Measurements from ENCODE around the gene KY.

Gene KY

GRCh38 chr3:134644731-134645514 lies 5.9 kb downstream of the KY start:
- H3K79me1 ChIP-seq (replicated peaks; ENCODE audit: low read length, poor library complexity, severe bottlenecking) = no peaks in the 10 kb centered on the region
- DNase-seq = no peak
- H2BK120ac ChIP-seq (ENCODE audit: low read depth, low read length) = no peak overlapping the region
- no peak overlapping the region for H3K27ac ChIP-seq (ENCODE audit: low read length, poor library complexity, severe bottlenecking)
- no peaks in the 10 kb centered on the region for H3K9me3 ChIP-seq (ENCODE audit: control insufficient read depth, low read length)
- 80% methylated on average over 11 of the region's 11 CpGs for WGBS
- no peak overlapping the region for H2AK5ac ChIP-seq (ENCODE audit: low read length, severe bottlenecking)
- H3K4me3 ChIP-seq (ENCODE audit: insufficient read depth in 1 of 2, low read depth in 1 of 2, low read length in 2 of 2) = no peak overlapping the region
- H4K91ac ChIP-seq (ENCODE audit: low read length) = no peak overlapping the region
- H3K18ac ChIP-seq (ENCODE audit: low read depth in 1 of 2, low read length in 2 of 2) = no peak overlapping the region
- no peak overlapping the region for H2BK15ac ChIP-seq (ENCODE audit: low read depth, poor library complexity, severe bottlenecking)
- H3K14ac ChIP-seq (ENCODE audit: low read length in 2 of 2) = no peak overlapping the region
- no peak overlapping the region for H3K9ac ChIP-seq (ENCODE audit: low read length)
- H3K4me1 ChIP-seq (ENCODE audit: control insufficient read depth, insufficient read depth, low read depth, low read length) = peaks cover 2% of the 10 kb centered on the region
- no peak overlapping the region for H2BK5ac ChIP-seq (ENCODE audit: low read depth, low read length, poor library complexity, severe bottlenecking)
- H2AFZ ChIP-seq (ENCODE audit: low read depth, low read length) = no peak overlapping the region
- H3K4ac ChIP-seq (ENCODE audit: low read depth in 1 of 2, low read length in 2 of 2) = no peak overlapping the region
- peaks cover 0 to 33% of the 10 kb centered on the region in 2 experiments for H3K27me3 ChIP-seq (ENCODE audit: control insufficient read depth in 1 of 2, insufficient read depth in 1 of 2, low read length in 2 of 2)
- no peaks in the 10 kb centered on the region for H3K36me3 ChIP-seq (ENCODE audit: control insufficient read depth in 1 of 2, insufficient read depth in 2 of 2, low read depth in 1 of 2, low read length in 2 of 2)
- H4K8ac ChIP-seq (ENCODE audit: low read length) = no peak overlapping the region
- H2BK12ac ChIP-seq (ENCODE audit: low read length in 2 of 2) = no peak overlapping the region
- H3K4me2 ChIP-seq (ENCODE audit: low read length, poor library complexity, severe bottlenecking) = no peak overlapping the region
- no peak overlapping the region for H3K23ac ChIP-seq (ENCODE audit: low read length in 2 of 2)

GRCh38 chr3:134643150-134643675 lies 7.6 kb downstream of the KY start:
- Histone ChIP-seq H3K4me3 (ENCODE audit: insufficient read depth in 1 of 2, low read depth in 1 of 2, low read length in 2 of 2) (no peak overlapping the region), H2BK5ac (ENCODE audit: low read depth, low read length, poor library complexity, severe bottlenecking) (no peak overlapping the region), H3K23ac (ENCODE audit: low read length in 2 of 2) (no peak overlapping the region), H3K27me3 (ENCODE audit: control insufficient read depth in 1 of 2, insufficient read depth in 1 of 2, low read length in 2 of 2) (peaks cover 0 to 16% of the 10 kb centered on the region in 2 experiments), H3K36me3 (ENCODE audit: control insufficient read depth in 1 of 2, insufficient read depth in 2 of 2, low read depth in 1 of 2, low read length in 2 of 2) (no peaks in the 10 kb centered on the region), H2AK5ac (ENCODE audit: low read length, severe bottlenecking) (no peak overlapping the region), H3K4me2 (ENCODE audit: low read length, poor library complexity, severe bottlenecking) (no peak overlapping the region), H4K8ac (ENCODE audit: low read length) (no peak overlapping the region), H3K18ac (ENCODE audit: low read depth in 1 of 2, low read length in 2 of 2) (no peak overlapping the region), H3K27ac (ENCODE audit: low read length, poor library complexity, severe bottlenecking) (no peak overlapping the region), H3K9ac (ENCODE audit: low read length) (no peak overlapping the region), H4K91ac (ENCODE audit: low read length) (no peak overlapping the region), H3K79me1 (replicated peaks; ENCODE audit: low read length, poor library complexity, severe bottlenecking) (no peaks in the 10 kb centered on the region), H3K14ac (ENCODE audit: low read length in 2 of 2) (no peak overlapping the region), H2BK12ac (ENCODE audit: low read length in 2 of 2) (no peak overlapping the region), H2BK15ac (ENCODE audit: low read depth, poor library complexity, severe bottlenecking) (no peak overlapping the region), H2BK120ac (ENCODE audit: low read depth, low read length) (no peak overlapping the region), H3K4ac (ENCODE audit: low read depth in 1 of 2, low read length in 2 of 2) (no peak overlapping the region), H3K9me3 (ENCODE audit: control insufficient read depth, low read length) (no peaks in the 10 kb centered on the region), H2AFZ (ENCODE audit: low read depth, low read length) (no peak overlapping the region), H3K4me1 (ENCODE audit: control insufficient read depth, insufficient read depth, low read depth, low read length) (peaks cover 2% of the 10 kb centered on the region)
- DNase-seq = no peak
- WGBS = 86% methylated on average over 8 of the region's 8 CpGs

DNA sequence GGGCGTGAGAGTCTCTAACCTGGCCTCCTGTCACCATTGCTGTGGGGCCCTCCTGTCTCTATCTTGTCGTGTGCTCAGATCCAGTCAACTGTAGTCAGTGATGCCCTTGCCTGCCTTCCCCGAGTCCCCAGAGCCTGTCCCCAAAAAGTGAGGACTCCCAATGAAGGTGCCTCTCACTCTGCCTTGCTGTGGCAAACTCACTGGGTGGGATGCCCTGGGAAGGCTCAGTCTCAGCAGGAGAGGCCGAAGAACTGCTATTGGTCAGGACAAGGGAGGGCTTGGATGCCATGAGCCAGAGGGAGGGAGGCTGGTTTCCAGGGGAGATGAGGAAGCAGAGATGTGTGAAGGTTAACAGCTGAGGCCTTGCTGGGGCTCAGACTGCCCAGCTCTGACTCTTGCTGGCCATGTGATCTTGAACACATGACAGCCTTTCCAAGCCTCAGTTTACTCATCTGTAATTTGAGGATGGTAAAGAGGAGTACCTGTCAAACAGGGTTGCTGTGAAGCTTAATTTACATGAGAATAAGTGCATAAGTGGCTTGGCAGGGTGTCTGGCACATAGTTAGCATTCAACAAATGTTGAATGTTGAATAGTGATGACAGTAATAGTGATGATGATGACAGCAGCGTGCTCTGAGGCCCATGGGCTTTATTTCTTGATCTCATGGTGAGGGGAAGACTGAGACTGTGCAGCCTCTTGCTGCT lies 8.2 kb downstream of the KY start:
- H2BK15ac ChIP-seq (ENCODE audit: low read depth, poor library complexity, severe bottlenecking) = no peak overlapping the region
- H3K4ac ChIP-seq (ENCODE audit: low read depth in 1 of 2, low read length in 2 of 2) = no peak overlapping the region
- H3K36me3 ChIP-seq (ENCODE audit: control insufficient read depth in 1 of 2, insufficient read depth in 2 of 2, low read depth in 1 of 2, low read length in 2 of 2) = no peaks in the 10 kb centered on the region
- H4K8ac ChIP-seq (ENCODE audit: low read length) = no peak overlapping the region
- H3K4me3 ChIP-seq (ENCODE audit: insufficient read depth in 1 of 2, low read depth in 1 of 2, low read length in 2 of 2) = no peak overlapping the region
- H2AFZ ChIP-seq (ENCODE audit: low read depth, low read length) = no peak overlapping the region
- no peak overlapping the region for H3K18ac ChIP-seq (ENCODE audit: low read depth in 1 of 2, low read length in 2 of 2)
- no peak overlapping the region for H2AK5ac ChIP-seq (ENCODE audit: low read length, severe bottlenecking)
- H2BK12ac ChIP-seq (ENCODE audit: low read length in 2 of 2) = no peak overlapping the region
- 54% methylated on average over 5 of the region's 5 CpGs for WGBS
- DNase-seq = no peak
- H3K4me1 ChIP-seq (ENCODE audit: control insufficient read depth, insufficient read depth, low read depth, low read length) = peaks cover 2% of the 10 kb centered on the region
- H3K14ac ChIP-seq (ENCODE audit: low read length in 2 of 2) = no peak overlapping the region
- no peaks in the 10 kb centered on the region for H3K79me1 ChIP-seq (replicated peaks; ENCODE audit: low read length, poor library complexity, severe bottlenecking)
- H2BK5ac ChIP-seq (ENCODE audit: low read depth, low read length, poor library complexity, severe bottlenecking) = no peak overlapping the region
- H3K23ac ChIP-seq (ENCODE audit: low read length in 2 of 2) = no peak overlapping the region
- H2BK120ac ChIP-seq (ENCODE audit: low read depth, low read length) = no peak overlapping the region
- H3K9me3 ChIP-seq (ENCODE audit: control insufficient read depth, low read length) = no peaks in the 10 kb centered on the region
- H3K27ac ChIP-seq (ENCODE audit: low read length, poor library complexity, severe bottlenecking) = no peak overlapping the region
- H3K27me3 ChIP-seq (ENCODE audit: control insufficient read depth in 1 of 2, insufficient read depth in 1 of 2, low read length in 2 of 2) = peaks cover 0 to 11% of the 10 kb centered on the region in 2 experiments
- no peak overlapping the region for H3K9ac ChIP-seq (ENCODE audit: low read length)
- H3K4me2 ChIP-seq (ENCODE audit: low read length, poor library complexity, severe bottlenecking) = no peak overlapping the region
- H4K91ac ChIP-seq (ENCODE audit: low read length) = no peak overlapping the region

GRCh38 chr3:134641671-134642300 lies 9.0 kb downstream of the KY start:
- Histone ChIP-seq H3K9ac (ENCODE audit: low read length) (no peak overlapping the region), H3K36me3 (ENCODE audit: control insufficient read depth in 1 of 2, insufficient read depth in 2 of 2, low read depth in 1 of 2, low read length in 2 of 2) (no peaks in the 10 kb centered on the region), H2BK12ac (ENCODE audit: low read length in 2 of 2) (no peak overlapping the region), H3K4me3 (ENCODE audit: insufficient read depth in 1 of 2, low read depth in 1 of 2, low read length in 2 of 2) (no peak overlapping the region), H3K9me3 (ENCODE audit: control insufficient read depth, low read length) (no peaks in the 10 kb centered on the region), H4K8ac (ENCODE audit: low read length) (no peak overlapping the region), H2AK5ac (ENCODE audit: low read length, severe bottlenecking) (no peak overlapping the region), H2BK15ac (ENCODE audit: low read depth, poor library complexity, severe bottlenecking) (no peak overlapping the region), H3K4me1 (ENCODE audit: control insufficient read depth, insufficient read depth, low read depth, low read length) (peaks cover 2% of the 10 kb centered on the region), H3K27me3 (ENCODE audit: control insufficient read depth in 1 of 2, insufficient read depth in 1 of 2, low read length in 2 of 2) (peaks cover 0 to 7% of the 10 kb centered on the region in 2 experiments), H2BK120ac (ENCODE audit: low read depth, low read length) (no peak overlapping the region), H4K91ac (ENCODE audit: low read length) (no peak overlapping the region), H3K4ac (ENCODE audit: low read depth in 1 of 2, low read length in 2 of 2) (no peak overlapping the region), H2AFZ (ENCODE audit: low read depth, low read length) (no peak overlapping the region), H3K27ac (ENCODE audit: low read length, poor library complexity, severe bottlenecking) (no peak overlapping the region), H2BK5ac (ENCODE audit: low read depth, low read length, poor library complexity, severe bottlenecking) (no peak overlapping the region), H3K14ac (ENCODE audit: low read length in 2 of 2) (no peak overlapping the region), H3K18ac (ENCODE audit: low read depth in 1 of 2, low read length in 2 of 2) (no peak overlapping the region), H3K79me1 (replicated peaks; ENCODE audit: low read length, poor library complexity, severe bottlenecking) (no peaks in the 10 kb centered on the region), H3K23ac (ENCODE audit: low read length in 2 of 2) (no peak overlapping the region), H3K4me2 (ENCODE audit: low read length, poor library complexity, severe bottlenecking) (no peak overlapping the region)
- 40% methylated on average over 4 of the region's 4 CpGs for WGBS
- no peak for DNase-seq
